WTC11 (cell line): ENCODE measurements around the gene FN3K.

ENCODE experiments used
- ESRRA ChIP-seq: sonication (generic); formaldehyde crosslinking; IDR thresholded peaks from 2 replicates; pipeline ENCODE4 v1.8.1; 2022; ENCODE audit warnings: mild to moderate bottlenecking, missing genetic modification reagents, borderline replicate concordance
- JUN ChIP-seq: sonication (generic); formaldehyde crosslinking; IDR thresholded peaks from 2 replicates; pipeline ENCODE4 v1.8.0; 2023; ENCODE audit warnings: mild to moderate bottlenecking, missing genetic modification reagents
- NFYB ChIP-seq: sonication (generic); formaldehyde crosslinking; conservative IDR thresholded peaks from 2 replicates; pipeline ENCODE4 v1.8.0; 2022; ENCODE audit warnings: low read depth, missing genetic modification reagents
- SP1 ChIP-seq: sonication (generic); formaldehyde crosslinking; conservative IDR thresholded peaks from 2 replicates; pipeline ENCODE4 v1.8.1; 2022; ENCODE audit warnings: missing genetic modification reagents
- ZNF138 ChIP-seq: sonication (generic); formaldehyde crosslinking; conservative IDR thresholded peaks from 2 replicates; pipeline ENCODE4 v1.8.1; 2022; ENCODE audit warnings: mild to moderate bottlenecking, moderate library complexity, missing genetic modification reagents
- TF ChIP-seq, protein P1 (sequence below): sonication (generic); formaldehyde crosslinking; IDR thresholded peaks from 2 replicates; pipeline ENCODE4 v1.8.1; 2022; ENCODE audit warnings: mild to moderate bottlenecking, moderate library complexity, missing genetic modification reagents
- TF ChIP-seq, protein P2 (sequence below): sonication (generic); formaldehyde crosslinking; conservative IDR thresholded peaks from 2 replicates; pipeline ENCODE4 v1.8.1; 2022; ENCODE audit warnings: mild to moderate bottlenecking, missing genetic modification reagents
- TF ChIP-seq, protein P3 (sequence below): fragments of 200-600 bp; IDR thresholded peaks from 2 replicates; pipeline ENCODE4 v1.8.0; 2022; ENCODE audit warnings: antibody characterized with exemption
- TF ChIP-seq, protein P4 (sequence below): sonication (generic); formaldehyde crosslinking; IDR thresholded peaks from 2 replicates; pipeline ENCODE4 v1.8.1; 2023; ENCODE audit warnings: mild to moderate bottlenecking, missing genetic modification reagents, moderate library complexity
- TF ChIP-seq, protein P5 (sequence below): sonication (generic); formaldehyde crosslinking; IDR thresholded peaks from 2 replicates; pipeline ENCODE4 v1.8.0; 2022; ENCODE audit warnings: mild to moderate bottlenecking, missing genetic modification reagents
- TF ChIP-seq, protein P6 (sequence below): sonication (generic); formaldehyde crosslinking; IDR thresholded peaks from 2 replicates; pipeline ENCODE4 v1.8.0; 2022; ENCODE audit warnings: mild to moderate bottlenecking, missing genetic modification reagents

DNA sequence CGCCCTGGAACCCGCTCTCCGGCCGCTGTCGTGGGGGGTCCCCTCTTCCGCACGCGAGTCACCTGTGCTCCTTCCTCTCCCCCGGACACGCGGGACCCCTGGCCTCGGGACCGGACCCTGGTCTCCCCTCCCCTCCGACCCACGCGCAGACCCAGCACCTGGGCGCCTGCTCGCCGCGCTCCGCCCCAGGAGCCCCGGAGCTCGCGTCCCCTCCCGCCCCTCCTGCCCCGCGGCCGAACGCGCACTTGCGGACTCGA, 37.7 kb upstream of the FN3K start:
- TF ChIP-seq NFYB (no peak), SP1 (CRISPR knock-in tag) (no peak), JUN (CRISPR knock-in tag) (no peak), ESRRA (CRISPR knock-in tag) (no peak), ZNF138 (CRISPR knock-in tag) (no peak)
- TF ChIP-seq, protein P1, sequence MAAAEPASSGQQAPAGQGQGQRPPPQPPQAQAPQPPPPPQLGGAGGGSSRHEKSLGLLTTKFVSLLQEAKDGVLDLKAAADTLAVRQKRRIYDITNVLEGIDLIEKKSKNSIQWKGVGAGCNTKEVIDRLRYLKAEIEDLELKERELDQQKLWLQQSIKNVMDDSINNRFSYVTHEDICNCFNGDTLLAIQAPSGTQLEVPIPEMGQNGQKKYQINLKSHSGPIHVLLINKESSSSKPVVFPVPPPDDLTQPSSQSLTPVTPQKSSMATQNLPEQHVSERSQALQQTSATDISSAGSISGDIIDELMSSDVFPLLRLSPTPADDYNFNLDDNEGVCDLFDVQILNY (CRISPR knock-in tag), result no peak
- TF ChIP-seq, protein P2, sequence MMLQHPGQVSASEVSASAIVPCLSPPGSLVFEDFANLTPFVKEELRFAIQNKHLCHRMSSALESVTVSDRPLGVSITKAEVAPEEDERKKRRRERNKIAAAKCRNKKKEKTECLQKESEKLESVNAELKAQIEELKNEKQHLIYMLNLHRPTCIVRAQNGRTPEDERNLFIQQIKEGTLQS, result no peak
- TF ChIP-seq, protein P3, sequence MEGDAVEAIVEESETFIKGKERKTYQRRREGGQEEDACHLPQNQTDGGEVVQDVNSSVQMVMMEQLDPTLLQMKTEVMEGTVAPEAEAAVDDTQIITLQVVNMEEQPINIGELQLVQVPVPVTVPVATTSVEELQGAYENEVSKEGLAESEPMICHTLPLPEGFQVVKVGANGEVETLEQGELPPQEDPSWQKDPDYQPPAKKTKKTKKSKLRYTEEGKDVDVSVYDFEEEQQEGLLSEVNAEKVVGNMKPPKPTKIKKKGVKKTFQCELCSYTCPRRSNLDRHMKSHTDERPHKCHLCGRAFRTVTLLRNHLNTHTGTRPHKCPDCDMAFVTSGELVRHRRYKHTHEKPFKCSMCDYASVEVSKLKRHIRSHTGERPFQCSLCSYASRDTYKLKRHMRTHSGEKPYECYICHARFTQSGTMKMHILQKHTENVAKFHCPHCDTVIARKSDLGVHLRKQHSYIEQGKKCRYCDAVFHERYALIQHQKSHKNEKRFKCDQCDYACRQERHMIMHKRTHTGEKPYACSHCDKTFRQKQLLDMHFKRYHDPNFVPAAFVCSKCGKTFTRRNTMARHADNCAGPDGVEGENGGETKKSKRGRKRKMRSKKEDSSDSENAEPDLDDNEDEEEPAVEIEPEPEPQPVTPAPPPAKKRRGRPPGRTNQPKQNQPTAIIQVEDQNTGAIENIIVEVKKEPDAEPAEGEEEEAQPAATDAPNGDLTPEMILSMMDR, result no peak
- TF ChIP-seq, protein P4, sequence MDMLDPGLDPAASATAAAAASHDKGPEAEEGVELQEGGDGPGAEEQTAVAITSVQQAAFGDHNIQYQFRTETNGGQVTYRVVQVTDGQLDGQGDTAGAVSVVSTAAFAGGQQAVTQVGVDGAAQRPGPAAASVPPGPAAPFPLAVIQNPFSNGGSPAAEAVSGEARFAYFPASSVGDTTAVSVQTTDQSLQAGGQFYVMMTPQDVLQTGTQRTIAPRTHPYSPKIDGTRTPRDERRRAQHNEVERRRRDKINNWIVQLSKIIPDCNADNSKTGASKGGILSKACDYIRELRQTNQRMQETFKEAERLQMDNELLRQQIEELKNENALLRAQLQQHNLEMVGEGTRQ, result no peak
- TF ChIP-seq, protein P5, sequence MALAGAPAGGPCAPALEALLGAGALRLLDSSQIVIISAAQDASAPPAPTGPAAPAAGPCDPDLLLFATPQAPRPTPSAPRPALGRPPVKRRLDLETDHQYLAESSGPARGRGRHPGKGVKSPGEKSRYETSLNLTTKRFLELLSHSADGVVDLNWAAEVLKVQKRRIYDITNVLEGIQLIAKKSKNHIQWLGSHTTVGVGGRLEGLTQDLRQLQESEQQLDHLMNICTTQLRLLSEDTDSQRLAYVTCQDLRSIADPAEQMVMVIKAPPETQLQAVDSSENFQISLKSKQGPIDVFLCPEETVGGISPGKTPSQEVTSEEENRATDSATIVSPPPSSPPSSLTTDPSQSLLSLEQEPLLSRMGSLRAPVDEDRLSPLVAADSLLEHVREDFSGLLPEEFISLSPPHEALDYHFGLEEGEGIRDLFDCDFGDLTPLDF (CRISPR knock-in tag), result no peak
- TF ChIP-seq, protein P6, sequence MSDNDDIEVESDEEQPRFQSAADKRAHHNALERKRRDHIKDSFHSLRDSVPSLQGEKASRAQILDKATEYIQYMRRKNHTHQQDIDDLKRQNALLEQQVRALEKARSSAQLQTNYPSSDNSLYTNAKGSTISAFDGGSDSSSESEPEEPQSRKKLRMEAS (CRISPR knock-in tag), result no peak
